BLaER1 treated with 17β-estradiol and CSF1 and Interleukin-3, amounts not matched to agents 10 nM and 100 nM (cell line): ENCODE measurements around the gene TRIOBP.

Experiments used
- H3K27ac ChIP-seq, 11 experiments: shearing (Covaris generic); formaldehyde crosslinking; 2 replicates each; pipeline ENCODE4 v1.8.1; 2022
- H3K27me3 ChIP-seq, 11 experiments: shearing (Covaris generic); formaldehyde crosslinking; 2 replicates each; pipeline ENCODE4 v1.8.1; 2022
- H3K36me3 ChIP-seq, 11 experiments: shearing (Covaris generic); formaldehyde crosslinking; 2 replicates each; pipeline ENCODE4 v1.8.1; 2022
- H3K4me1 ChIP-seq, 10 experiments: shearing (Covaris generic); formaldehyde crosslinking; 2 replicates each; pipeline ENCODE4 v1.8.1; 2022
- H3K4me2 ChIP-seq, 11 experiments: shearing (Covaris generic); formaldehyde crosslinking; 2 replicates each; pipeline ENCODE4 v1.8.1; 2022
- H3K4me3 ChIP-seq, 10 experiments: shearing (Covaris generic); formaldehyde crosslinking; 2 replicates each; pipeline ENCODE4 v1.8.1; 2022
- H3K9ac ChIP-seq, 11 experiments: shearing (Covaris generic); formaldehyde crosslinking; 2 replicates each; pipeline ENCODE4 v1.8.1; 2022
- H3K9me3 ChIP-seq, 11 experiments: shearing (Covaris generic); formaldehyde crosslinking; replicated peaks in 1 of 11; 2 replicates each; pipeline ENCODE4 v1.8.1; 2022
- H4K20me1 ChIP-seq, 11 experiments: shearing (Covaris generic); formaldehyde crosslinking; 2 replicates each; pipeline ENCODE4 v1.8.1; 2022
- Cebpa-rat ChIP-seq, 11 experiments: shearing (Covaris generic); IDR thresholded peaks; 2 replicates each; pipeline ENCODE4 v1.8.1; 2022

TRIOBP gene

GRCh38 chr22:37801946-37802309, 105.1 kb downstream of the TRIOBP start:
- Histone ChIP-seq H3K4me3 (peak overlapping the region; percentile 58 to 78 (median 71)), H3K9me3 (peaks cover 0 to 13% (median 9%) of the 10 kb centered on the region in 11 experiments; a peak in 13 of 22 replicates), H3K9ac (peak overlapping the region; percentile 42 to 83 (median 66); a peak in 20 of 22 replicates), H3K27ac (peak overlapping the region in 1 of 11 experiments; percentile 28; a peak in 2 of 22 replicates), H3K4me1 (peaks cover 14 to 32% (median 24%) of the 10 kb centered on the region in 10 experiments), H3K27me3 (peaks cover 52 to 59% (median 58%) of the 10 kb centered on the region in 11 experiments), H4K20me1 (peaks cover 0 to 28% (median 17%) of the 10 kb centered on the region in 11 experiments; a peak in 8 of 22 replicates), H3K4me2 (peak overlapping the region; percentile 90 to 99 (median 98)), H3K36me3 (no peaks in the 10 kb centered on the region)
- no peak for TF ChIP-seq Cebpa-rat (IDR thresholded peaks at IDR 0.05)

- Histone ChIP-seq H3K4me1 (peaks cover 18 to 38% (median 29%) of the 10 kb centered on the region in 10 experiments), H3K4me2 (peak overlapping the region; percentile 90 to 99 (median 98)), H3K4me3 (peak overlapping the region; percentile 58 to 78 (median 71))
These were observed 105.7 kb downstream of the TRIOBP start for GRCh38 chr22:37802310-37803194.

GRCh38 chr22:37803195-37803638, 106.4 kb downstream of the TRIOBP start:
- H3K9ac ChIP-seq: peak overlapping the region in 1 of 11 experiments; percentile 83; a peak in 1 of 22 replicates
- peak overlapping the region; percentile 90 to 99 (median 98) for H3K4me2 ChIP-seq
- no peak for TF ChIP-seq Cebpa-rat (IDR thresholded peaks at IDR 0.05)
- H3K27me3 ChIP-seq: peaks cover 65 to 72% (median 71%) of the 10 kb centered on the region in 11 experiments
- H3K27ac ChIP-seq: no peak overlapping the region
- peaks cover 21 to 41% (median 33%) of the 10 kb centered on the region in 10 experiments for H3K4me1 ChIP-seq
- H3K9me3 ChIP-seq: peaks cover 0 to 13% (median 9%) of the 10 kb centered on the region in 11 experiments; a peak in 13 of 22 replicates
- no peaks in the 10 kb centered on the region for H3K36me3 ChIP-seq
- peak overlapping the region; percentile 58 to 78 (median 71); a peak in 18 of 20 replicates for H3K4me3 ChIP-seq
- H4K20me1 ChIP-seq: peaks cover 0 to 28% (median 17%) of the 10 kb centered on the region in 11 experiments; a peak in 9 of 22 replicates

More at GRCh38 chr22:37802310-37803194, 105.7 kb downstream of the TRIOBP start:
- TF ChIP-seq Cebpa-rat (IDR thresholded peaks at IDR 0.05): 0 out of 22 replicates have a peak, but pooled peaks of 1 of the 11 experiments have one; percentile 34
- Histone ChIP-seq H3K9me3 (peaks cover 0 to 13% (median 9%) of the 10 kb centered on the region in 11 experiments; a peak in 13 of 22 replicates), H3K27ac (peak overlapping the region in 1 of 11 experiments; percentile 28; a peak in 3 of 22 replicates), H3K9ac (peak overlapping the region; percentile 42 to 83 (median 66); a peak in 21 of 22 replicates), H4K20me1 (peaks cover 0 to 28% (median 17%) of the 10 kb centered on the region in 11 experiments; a peak in 9 of 22 replicates), H3K36me3 (no peaks in the 10 kb centered on the region), H3K27me3 (peaks cover 58 to 66% (median 64%) of the 10 kb centered on the region in 11 experiments)

- Histone ChIP-seq H3K27ac (no peak overlapping the region), H3K4me1 (peaks cover 25 to 46% (median 39%) of the 10 kb centered on the region in 10 experiments)
These were observed 106.9 kb downstream of the TRIOBP start for GRCh38 chr22:37803639-37804351.

GRCh38 chr22:37804352-37804880, 107.6 kb downstream of the TRIOBP start:
- Histone ChIP-seq H3K4me3 (peak overlapping the region in 5 of 10 experiments; percentile 7 to 40 (median 14); a peak in 7 of 20 replicates), H3K36me3 (no peaks in the 10 kb centered on the region), H3K27me3 (peaks cover 77 to 84% (median 83%) of the 10 kb centered on the region in 11 experiments), H3K9ac (peak overlapping the region in 3 of 11 experiments; percentile 24 to 55 (median 26); a peak in 2 of 22 replicates), H4K20me1 (peaks cover 0 to 39% (median 19%) of the 10 kb centered on the region in 11 experiments; a peak in 9 of 22 replicates), H3K9me3 (peaks cover 0 to 13% (median 9%) of the 10 kb centered on the region in 11 experiments; a peak in 13 of 22 replicates), H3K27ac (no peak overlapping the region), H3K4me2 (peak overlapping the region in 7 of 11 experiments; percentile 4 to 47 (median 24); a peak in 6 of 22 replicates), H3K4me1 (peaks cover 25 to 47% (median 40%) of the 10 kb centered on the region in 10 experiments)
- no peak for TF ChIP-seq Cebpa-rat (IDR thresholded peaks at IDR 0.05)

More at GRCh38 chr22:37803639-37804351, 106.9 kb downstream of the TRIOBP start:
- Histone ChIP-seq H3K4me2 (no peak overlapping the region), H3K36me3 (no peaks in the 10 kb centered on the region), H3K9ac (no peak overlapping the region), H3K27me3 (peaks cover 71 to 78% (median 76%) of the 10 kb centered on the region in 11 experiments), H3K4me3 (no peak overlapping the region), H4K20me1 (peaks cover 0 to 34% (median 18%) of the 10 kb centered on the region in 11 experiments; a peak in 9 of 22 replicates), H3K9me3 (peaks cover 0 to 13% (median 9%) of the 10 kb centered on the region in 11 experiments; a peak in 13 of 22 replicates)
- TF ChIP-seq Cebpa-rat (IDR thresholded peaks at IDR 0.05): no peak

- Histone ChIP-seq H3K9ac (peak overlapping the region in 3 of 11 experiments; percentile 24 to 55 (median 26); a peak in 2 of 22 replicates), H3K4me1 (peaks cover 25 to 47% (median 40%) of the 10 kb centered on the region in 10 experiments), H4K20me1 (peaks cover 0 to 46% (median 19%) of the 10 kb centered on the region in 11 experiments; a peak in 9 of 22 replicates), H3K36me3 (no peaks in the 10 kb centered on the region), H3K4me2 (peak overlapping the region in 7 of 11 experiments; percentile 4 to 47 (median 24); a peak in 6 of 22 replicates), H3K27me3 (peaks cover 84 to 91% (median 90%) of the 10 kb centered on the region in 11 experiments), H3K4me3 (peak overlapping the region in 5 of 10 experiments; percentile 7 to 40 (median 14); a peak in 7 of 20 replicates), H3K9me3 (peaks cover 0 to 13% (median 9%) of the 10 kb centered on the region in 11 experiments; a peak in 13 of 22 replicates), H3K27ac (no peak overlapping the region)
- no peak for TF ChIP-seq Cebpa-rat (IDR thresholded peaks at IDR 0.05)
These were observed 108.3 kb downstream of the TRIOBP start for GRCh38 chr22:37804881-37805809.

GRCh38 chr22:37805810-37806277, 109.0 kb downstream of the TRIOBP start:
- Histone ChIP-seq H3K27ac (no peak overlapping the region), H3K9ac (no peak overlapping the region), H3K27me3 (peaks cover 85 to 93% (median 91%) of the 10 kb centered on the region in 11 experiments), H3K4me3 (no peak overlapping the region), H3K4me1 (peaks cover 25 to 47% (median 40%) of the 10 kb centered on the region in 10 experiments), H3K36me3 (no peaks in the 10 kb centered on the region), H3K9me3 (peaks cover 0 to 13% (median 9%) of the 10 kb centered on the region in 11 experiments; a peak in 13 of 22 replicates), H4K20me1 (peaks cover 0 to 49% (median 19%) of the 10 kb centered on the region in 11 experiments; a peak in 9 of 22 replicates), H3K4me2 (no peak overlapping the region)
- TF ChIP-seq Cebpa-rat (IDR thresholded peaks at IDR 0.05): no peak
